GM12878 (cell line): ENCODE measurements around the gene ZNF396.

Experiments used
- BCL11A ChIP-seq: IDR thresholded peaks from 2 replicates; pipeline ENCODE4 v1.6.1; 2011; ENCODE audit warnings: low read depth, low read length
- EGR1 ChIP-seq, 2 experiments: IDR thresholded peaks; 1 replicate in 1 of 2; 2 replicates in 1 of 2; pipeline ENCODE4 v1.6.1; 2011 to 2012; ENCODE audit warnings: low read depth in 2 of 2, low read length in 2 of 2, borderline replicate concordance in 1 of 2, mild to moderate bottlenecking in 1 of 2, moderate library complexity in 1 of 2
- GABPA ChIP-seq: IDR thresholded peaks from 2 replicates; pipeline ENCODE4 v1.6.1; 2014; ENCODE audit warnings: antibody characterized with exemption, low read depth, mild to moderate bottlenecking, inconsistent platforms
- POLR2AphosphoS5 ChIP-seq: IDR thresholded peaks from 2 replicates; pipeline ENCODE4 v1.6.1; 2011; ENCODE audit warnings: mild to moderate bottlenecking, low read length, inconsistent platforms
- SP1 ChIP-seq: IDR thresholded peaks from one replicate; pipeline ENCODE4 v1.6.1; 2011; ENCODE audit warnings: low read depth, low read length
- TAF1 ChIP-seq: IDR thresholded peaks from 2 replicates; pipeline ENCODE4 v1.6.1; 2011; ENCODE audit warnings: mild to moderate bottlenecking, low read depth, low read length, borderline replicate concordance
- TBL1XR1 ChIP-seq: IDR thresholded peaks from 2 replicates; pipeline ENCODE4 v1.6.1; 2012; ENCODE audit warnings: low read depth, low read length, improper control_type of control experiment
- YY1 ChIP-seq: IDR thresholded peaks from 2 replicates; pipeline ENCODE4 v1.6.1; 2011; ENCODE audit warnings: low read depth, mild to moderate bottlenecking, low read length
- TF ChIP-seq, protein P1 (sequence below), 3 experiments: IDR thresholded peaks in 2 of 3; conservative IDR thresholded peaks in 1 of 3; 2 replicates each; pipeline ENCODE4 v1.5.1; 2011; ENCODE audit warnings: low read depth in 3 of 3, low read length in 3 of 3, mild to moderate bottlenecking in 3 of 3, control low read depth in 2 of 3, moderate library complexity in 2 of 3, inconsistent platforms in 1 of 3, mixed read lengths in 1 of 3; ENCODE audit not compliant: control insufficient read depth in 2 of 3, insufficient read depth in 1 of 3; ENCODE audit errors: extremely low read depth in 1 of 3
- TF ChIP-seq, protein P2 (sequence below): IDR thresholded peaks from 2 replicates; pipeline ENCODE4 v1.6.1; 2012; ENCODE audit warnings: low read depth, low read length, improper control_type of control experiment
- TF ChIP-seq, protein P3 (sequence below): IDR thresholded peaks from 2 replicates; pipeline ENCODE4 v1.6.1; 2012; ENCODE audit warnings: low read length, inconsistent platforms

DNA sequence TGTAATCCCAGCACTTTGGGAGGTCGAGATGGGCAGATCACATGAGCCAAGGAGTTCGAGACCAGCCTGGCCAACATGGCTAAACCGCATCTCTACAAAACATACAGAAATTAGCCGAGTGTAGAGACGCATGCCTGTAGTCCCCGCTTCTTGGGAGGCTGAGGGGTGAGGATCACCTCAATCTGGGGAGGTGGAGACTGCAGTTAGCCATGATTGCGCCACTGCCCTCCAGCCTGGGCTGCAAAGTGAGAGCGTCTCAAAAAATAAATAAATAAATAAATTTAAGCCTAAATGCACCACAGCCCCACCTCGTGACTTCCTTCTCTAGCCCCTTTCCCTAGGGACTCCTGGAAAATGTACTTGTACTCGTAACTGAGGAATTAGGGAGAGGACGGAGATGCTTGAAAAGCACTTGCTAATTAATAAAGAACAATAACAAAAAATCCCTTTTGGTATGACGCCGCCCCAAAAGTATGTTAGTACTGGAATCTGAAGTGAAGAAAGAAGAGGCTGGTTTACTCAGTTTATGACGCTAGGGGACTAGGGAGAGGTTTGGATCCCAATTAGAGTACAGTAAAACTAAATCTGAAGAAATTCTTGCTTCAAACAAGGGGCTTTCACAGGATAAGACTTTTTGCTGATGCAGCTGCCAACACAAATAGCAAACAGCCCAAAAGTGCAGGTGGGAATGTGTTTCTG is 887 bp upstream of the ZNF396 start:
- TF ChIP-seq, protein P1, sequence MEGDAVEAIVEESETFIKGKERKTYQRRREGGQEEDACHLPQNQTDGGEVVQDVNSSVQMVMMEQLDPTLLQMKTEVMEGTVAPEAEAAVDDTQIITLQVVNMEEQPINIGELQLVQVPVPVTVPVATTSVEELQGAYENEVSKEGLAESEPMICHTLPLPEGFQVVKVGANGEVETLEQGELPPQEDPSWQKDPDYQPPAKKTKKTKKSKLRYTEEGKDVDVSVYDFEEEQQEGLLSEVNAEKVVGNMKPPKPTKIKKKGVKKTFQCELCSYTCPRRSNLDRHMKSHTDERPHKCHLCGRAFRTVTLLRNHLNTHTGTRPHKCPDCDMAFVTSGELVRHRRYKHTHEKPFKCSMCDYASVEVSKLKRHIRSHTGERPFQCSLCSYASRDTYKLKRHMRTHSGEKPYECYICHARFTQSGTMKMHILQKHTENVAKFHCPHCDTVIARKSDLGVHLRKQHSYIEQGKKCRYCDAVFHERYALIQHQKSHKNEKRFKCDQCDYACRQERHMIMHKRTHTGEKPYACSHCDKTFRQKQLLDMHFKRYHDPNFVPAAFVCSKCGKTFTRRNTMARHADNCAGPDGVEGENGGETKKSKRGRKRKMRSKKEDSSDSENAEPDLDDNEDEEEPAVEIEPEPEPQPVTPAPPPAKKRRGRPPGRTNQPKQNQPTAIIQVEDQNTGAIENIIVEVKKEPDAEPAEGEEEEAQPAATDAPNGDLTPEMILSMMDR (IDR thresholded peaks at IDR 0.05 in 2 of 3, conservative IDR thresholded peaks at IDR 0.05 in 1 of 3; ENCODE audit: control insufficient read depth in 2 of 3, extremely low read depth in 1 of 3, insufficient read depth in 1 of 3, low read depth in 3 of 3, low read length in 3 of 3) = no peak
- TF ChIP-seq SP1 (no peak), TBL1XR1 (no peak), POLR2AphosphoS5 (no peak), GABPA (no peak), YY1 (no peak), TAF1 (no peak), EGR1 (IDR thresholded peaks at IDR 0.05; ENCODE audit: borderline replicate concordance in 1 of 2, low read depth in 2 of 2, low read length in 2 of 2) (no peak), BCL11A (no peak)
- TF ChIP-seq, protein P2, sequence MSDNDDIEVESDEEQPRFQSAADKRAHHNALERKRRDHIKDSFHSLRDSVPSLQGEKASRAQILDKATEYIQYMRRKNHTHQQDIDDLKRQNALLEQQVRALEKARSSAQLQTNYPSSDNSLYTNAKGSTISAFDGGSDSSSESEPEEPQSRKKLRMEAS = no peak
- TF ChIP-seq, protein P3, sequence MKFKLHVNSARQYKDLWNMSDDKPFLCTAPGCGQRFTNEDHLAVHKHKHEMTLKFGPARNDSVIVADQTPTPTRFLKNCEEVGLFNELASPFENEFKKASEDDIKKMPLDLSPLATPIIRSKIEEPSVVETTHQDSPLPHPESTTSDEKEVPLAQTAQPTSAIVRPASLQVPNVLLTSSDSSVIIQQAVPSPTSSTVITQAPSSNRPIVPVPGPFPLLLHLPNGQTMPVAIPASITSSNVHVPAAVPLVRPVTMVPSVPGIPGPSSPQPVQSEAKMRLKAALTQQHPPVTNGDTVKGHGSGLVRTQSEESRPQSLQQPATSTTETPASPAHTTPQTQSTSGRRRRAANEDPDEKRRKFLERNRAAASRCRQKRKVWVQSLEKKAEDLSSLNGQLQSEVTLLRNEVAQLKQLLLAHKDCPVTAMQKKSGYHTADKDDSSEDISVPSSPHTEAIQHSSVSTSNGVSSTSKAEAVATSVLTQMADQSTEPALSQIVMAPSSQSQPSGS = no peak
